ENCODE data around the gene DNAH10.
"Not testable (repeated sequence)": the region's sequence is repeated elsewhere in the genome, so short reads cannot be mapped to it uniquely, and the experiment has no call there.

The DNAH10 gene

GRCh38 chr12:123942911-123943648, 181.0 kb downstream of the DNAH10 start:
- Histone ChIP-seq H3K4me1 (ENCODE audit: insufficient read depth, low read length) (peaks cover 15% of the 10 kb centered on the region), H3K27me3 (ENCODE audit: insufficient read depth, low read length) (no peaks in the 10 kb centered on the region), H2AFZ (ENCODE audit: low read depth, low read length) (no peak overlapping the region), H3K9me3 (ENCODE audit: low read length) (peaks cover 12% of the 10 kb centered on the region), H3K4me3 (ENCODE audit: low read length) (no peak overlapping the region), H3K36me3 (ENCODE audit: insufficient read depth, low read length) (peaks cover 43% of the 10 kb centered on the region)

- no peak overlapping the region for H3K4me3 ChIP-seq (ENCODE audit: low read length)
- H3K36me3 ChIP-seq (ENCODE audit: insufficient read depth, low read length) = peaks cover 43% of the 10 kb centered on the region
- peaks cover 19% of the 10 kb centered on the region for H3K4me1 ChIP-seq (ENCODE audit: insufficient read depth, low read length)
- H3K27me3 ChIP-seq (ENCODE audit: insufficient read depth, low read length) = no peaks in the 10 kb centered on the region
- peaks cover 12% of the 10 kb centered on the region for H3K9me3 ChIP-seq (ENCODE audit: low read length)
- H2AFZ ChIP-seq (ENCODE audit: low read depth, low read length) = no peak overlapping the region
These were observed 181.7 kb downstream of the DNAH10 start for GRCh38 chr12:123943816-123944215.

DNA sequence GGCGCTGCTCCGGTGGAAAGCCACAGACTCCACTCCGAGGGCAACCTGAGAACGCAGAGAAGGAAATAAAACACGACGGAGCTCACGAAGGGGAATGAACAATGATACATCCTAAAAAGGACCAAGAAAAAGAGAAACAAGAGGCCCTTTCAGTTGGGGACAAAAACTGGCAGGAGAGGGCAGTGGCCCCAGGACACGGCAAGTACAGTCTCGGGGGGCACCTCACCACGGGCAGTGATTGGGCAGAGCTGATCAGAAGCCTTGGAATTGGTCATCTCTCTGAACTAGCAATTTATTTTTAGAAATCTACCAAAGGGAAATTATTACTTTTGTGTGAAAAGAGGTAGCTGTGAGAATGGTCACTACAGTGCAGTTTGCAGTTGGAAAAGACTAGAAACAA, 182.6 kb downstream of the DNAH10 start:
- no peak overlapping the region for H2AFZ ChIP-seq (ENCODE audit: low read depth, low read length)
- H3K27me3 ChIP-seq (ENCODE audit: insufficient read depth, low read length) = no peaks in the 10 kb centered on the region
- peaks cover 40% of the 10 kb centered on the region for H3K36me3 ChIP-seq (ENCODE audit: insufficient read depth, low read length)
- no peak overlapping the region for H3K4me3 ChIP-seq (ENCODE audit: low read length)
- peaks cover 26% of the 10 kb centered on the region for H3K4me1 ChIP-seq (ENCODE audit: insufficient read depth, low read length)
- H3K9me3 ChIP-seq (ENCODE audit: low read length) = peaks cover 12% of the 10 kb centered on the region

DNA sequence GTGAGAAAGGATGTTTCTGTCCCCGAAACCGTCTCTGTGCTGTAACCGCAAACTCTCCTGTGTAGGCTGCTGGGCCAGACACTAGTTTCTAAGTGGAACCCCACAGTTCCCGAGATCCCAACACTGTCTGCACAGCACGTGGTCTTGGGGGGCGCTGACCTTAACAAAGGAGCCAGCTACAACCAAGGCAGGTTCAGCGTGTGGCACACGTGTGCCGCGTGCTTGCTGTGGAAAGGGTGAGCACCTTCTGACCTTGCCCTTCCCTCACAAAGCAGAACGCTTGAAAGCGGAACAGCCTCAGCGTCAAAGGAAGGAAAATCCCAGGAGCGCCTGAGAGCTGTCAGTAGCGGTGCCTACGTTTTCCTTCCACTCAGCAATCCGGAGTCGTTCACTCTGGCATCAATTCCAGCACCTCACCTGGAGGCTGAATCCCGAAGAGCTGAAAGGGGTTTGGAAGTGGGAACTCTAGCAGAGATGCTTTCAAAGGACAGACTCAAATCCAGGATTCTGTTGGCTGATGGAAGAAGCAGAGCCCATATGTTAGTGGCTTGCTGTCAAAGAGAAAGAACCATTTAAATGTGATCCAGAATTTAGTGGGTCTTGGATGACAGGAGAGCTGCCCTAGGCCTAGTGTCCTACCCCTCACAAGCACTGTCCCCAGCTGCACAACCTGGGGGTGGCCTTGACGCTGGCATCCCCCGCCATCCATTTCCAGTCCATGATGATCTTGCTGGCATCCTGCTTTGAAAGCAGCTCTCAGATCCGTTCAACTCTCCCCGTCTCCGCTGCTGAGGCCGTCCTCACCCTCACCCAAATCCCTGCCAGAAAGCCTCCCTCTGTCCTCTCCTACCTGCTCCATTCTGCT, 183.4 kb downstream of the DNAH10 start:
- H3K27me3 ChIP-seq (ENCODE audit: insufficient read depth, low read length) = no peaks in the 10 kb centered on the region
- peaks cover 33% of the 10 kb centered on the region for H3K36me3 ChIP-seq (ENCODE audit: insufficient read depth, low read length)
- H2AFZ ChIP-seq (ENCODE audit: low read depth, low read length) = no peak overlapping the region
- no peak overlapping the region for H3K4me3 ChIP-seq (ENCODE audit: low read length)
- H3K9me3 ChIP-seq (ENCODE audit: low read length) = peaks cover 12% of the 10 kb centered on the region
- peaks cover 35% of the 10 kb centered on the region for H3K4me1 ChIP-seq (ENCODE audit: insufficient read depth, low read length)

GRCh38 chr12:123946152-123946515, 184.0 kb downstream of the DNAH10 start:
- Histone ChIP-seq H3K36me3 (ENCODE audit: insufficient read depth, low read length) (peaks cover 30% of the 10 kb centered on the region), H3K4me1 (ENCODE audit: insufficient read depth, low read length) (peaks cover 40% of the 10 kb centered on the region), H3K27me3 (ENCODE audit: insufficient read depth, low read length) (no peaks in the 10 kb centered on the region), H3K9me3 (ENCODE audit: low read length) (peaks cover 12% of the 10 kb centered on the region), H2AFZ (ENCODE audit: low read depth, low read length) (no peak overlapping the region), H3K4me3 (ENCODE audit: low read length) (no peak overlapping the region)

DNA sequence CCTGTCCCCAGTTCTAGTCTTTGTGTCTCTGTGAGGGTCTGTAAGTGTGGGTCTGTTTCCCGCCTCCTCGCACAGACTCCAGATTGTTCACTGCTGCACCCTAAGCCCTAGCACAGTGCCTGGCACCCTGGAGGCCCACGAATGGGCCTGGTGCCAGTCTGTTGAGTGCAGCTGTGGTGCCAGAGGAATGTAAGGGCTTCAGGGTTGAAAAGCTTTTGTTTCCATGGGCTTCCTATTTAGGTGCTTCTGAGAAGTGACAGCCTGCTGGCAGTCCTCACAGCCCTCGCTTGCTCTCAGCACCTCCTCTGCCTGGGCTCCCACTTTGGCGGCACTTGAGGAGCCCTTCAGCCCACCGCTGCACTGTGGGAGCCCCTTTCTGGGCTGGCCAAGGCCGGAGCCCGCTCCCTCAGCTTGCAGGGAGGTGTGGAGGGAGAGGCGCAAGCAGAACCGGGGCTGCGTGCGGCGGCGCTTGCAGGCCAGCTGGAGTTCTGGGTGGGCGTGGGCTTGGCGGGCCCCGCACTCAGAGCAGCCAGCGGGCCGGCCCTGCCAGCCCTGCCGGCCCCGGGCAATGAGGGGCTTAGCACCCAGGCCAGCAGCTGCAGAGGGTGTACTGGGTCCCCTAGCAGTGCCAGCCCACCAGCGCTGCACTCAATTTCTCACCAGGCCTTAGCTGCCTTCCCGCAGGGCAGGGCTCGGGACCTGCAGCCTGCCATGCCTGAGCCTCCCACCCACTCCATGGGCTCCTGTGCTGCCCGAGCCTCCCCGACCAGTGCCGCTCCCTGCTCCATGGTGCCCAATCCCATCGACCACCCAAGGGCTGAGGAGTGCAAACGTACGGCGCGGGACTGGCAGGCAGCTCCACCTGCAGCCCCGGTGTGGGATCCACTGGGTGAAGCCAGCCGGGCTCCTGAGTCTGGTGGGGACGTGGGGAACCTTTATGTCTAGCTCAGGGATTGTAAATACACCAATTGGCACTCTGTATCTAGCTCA, 184.7 kb downstream of the DNAH10 start:
- H3K4me3 ChIP-seq (ENCODE audit: low read length); H3K9me3 ChIP-seq (ENCODE audit: low read length); H2AFZ ChIP-seq (ENCODE audit: low read depth, low read length); H3K27me3 ChIP-seq (ENCODE audit: insufficient read depth, low read length): not testable (repeated sequence)
- Histone ChIP-seq H3K4me1 (ENCODE audit: insufficient read depth, low read length) (peaks cover 46% of the 10 kb centered on the region), H3K36me3 (ENCODE audit: insufficient read depth, low read length) (peaks cover 24% of the 10 kb centered on the region)

DNA sequence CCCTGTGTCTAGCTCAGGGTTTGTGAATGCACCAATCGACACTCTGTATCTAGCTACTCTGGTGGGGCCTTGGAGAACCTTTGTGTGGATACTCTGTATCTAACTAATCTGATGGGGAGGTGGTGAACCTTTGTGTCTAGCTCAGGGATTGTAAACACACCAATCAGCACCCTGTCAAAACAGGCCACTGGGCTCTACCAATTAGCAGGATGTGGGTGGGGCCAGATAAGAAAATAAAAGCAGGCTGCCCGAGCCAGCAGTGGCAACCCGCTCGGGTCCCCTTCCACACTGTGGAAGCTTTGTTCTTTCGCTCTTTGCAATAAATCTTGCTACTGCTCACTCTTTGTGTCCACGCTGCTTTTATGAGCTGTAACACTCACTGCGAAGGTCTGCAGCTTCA, 185.4 kb downstream of the DNAH10 start:
- not testable (repeated sequence) for H3K9me3 ChIP-seq (ENCODE audit: low read length); H2AFZ ChIP-seq (ENCODE audit: low read depth, low read length); H3K27me3 ChIP-seq (ENCODE audit: insufficient read depth, low read length); H3K4me3 ChIP-seq (ENCODE audit: low read length)
- Histone ChIP-seq H3K36me3 (ENCODE audit: insufficient read depth, low read length) (peaks cover 16% of the 10 kb centered on the region), H3K4me1 (ENCODE audit: insufficient read depth, low read length) (peaks cover 51% of the 10 kb centered on the region)

- Histone ChIP-seq H3K9me3 (ENCODE audit: low read length) (no peaks in the 10 kb centered on the region), H3K4me3 (ENCODE audit: low read length) (no peak overlapping the region), H3K36me3 (ENCODE audit: insufficient read depth, low read length) (peaks cover 13% of the 10 kb centered on the region), H3K27me3 (ENCODE audit: insufficient read depth, low read length) (no peaks in the 10 kb centered on the region), H3K4me1 (ENCODE audit: insufficient read depth, low read length) (peaks cover 51% of the 10 kb centered on the region), H2AFZ (ENCODE audit: low read depth, low read length) (no peak overlapping the region)
These were observed 186.3 kb downstream of the DNAH10 start for GRCh38 chr12:123948401-123948795.

GRCh38 chr12:123948796-123949769, 187.0 kb downstream of the DNAH10 start:
- no peaks in the 10 kb centered on the region for H3K27me3 ChIP-seq (ENCODE audit: insufficient read depth, low read length)
- no peak overlapping the region for H3K4me3 ChIP-seq (ENCODE audit: low read length)
- peaks cover 51% of the 10 kb centered on the region for H3K4me1 ChIP-seq (ENCODE audit: insufficient read depth, low read length)
- peaks cover 13% of the 10 kb centered on the region for H3K36me3 ChIP-seq (ENCODE audit: insufficient read depth, low read length)
- no peaks in the 10 kb centered on the region for H3K9me3 ChIP-seq (ENCODE audit: low read length)
- no peak overlapping the region for H2AFZ ChIP-seq (ENCODE audit: low read depth, low read length)

GRCh38 chr12:123949770-123950165, 187.7 kb downstream of the DNAH10 start:
- Histone ChIP-seq H3K4me3 (ENCODE audit: low read length) (no peak overlapping the region), H3K4me1 (ENCODE audit: insufficient read depth, low read length) (peaks cover 47% of the 10 kb centered on the region), H3K27me3 (ENCODE audit: insufficient read depth, low read length) (no peaks in the 10 kb centered on the region), H3K9me3 (ENCODE audit: low read length) (no peaks in the 10 kb centered on the region), H3K36me3 (ENCODE audit: insufficient read depth, low read length) (peaks cover 7% of the 10 kb centered on the region), H2AFZ (ENCODE audit: low read depth, low read length) (no peak overlapping the region)

DNA sequence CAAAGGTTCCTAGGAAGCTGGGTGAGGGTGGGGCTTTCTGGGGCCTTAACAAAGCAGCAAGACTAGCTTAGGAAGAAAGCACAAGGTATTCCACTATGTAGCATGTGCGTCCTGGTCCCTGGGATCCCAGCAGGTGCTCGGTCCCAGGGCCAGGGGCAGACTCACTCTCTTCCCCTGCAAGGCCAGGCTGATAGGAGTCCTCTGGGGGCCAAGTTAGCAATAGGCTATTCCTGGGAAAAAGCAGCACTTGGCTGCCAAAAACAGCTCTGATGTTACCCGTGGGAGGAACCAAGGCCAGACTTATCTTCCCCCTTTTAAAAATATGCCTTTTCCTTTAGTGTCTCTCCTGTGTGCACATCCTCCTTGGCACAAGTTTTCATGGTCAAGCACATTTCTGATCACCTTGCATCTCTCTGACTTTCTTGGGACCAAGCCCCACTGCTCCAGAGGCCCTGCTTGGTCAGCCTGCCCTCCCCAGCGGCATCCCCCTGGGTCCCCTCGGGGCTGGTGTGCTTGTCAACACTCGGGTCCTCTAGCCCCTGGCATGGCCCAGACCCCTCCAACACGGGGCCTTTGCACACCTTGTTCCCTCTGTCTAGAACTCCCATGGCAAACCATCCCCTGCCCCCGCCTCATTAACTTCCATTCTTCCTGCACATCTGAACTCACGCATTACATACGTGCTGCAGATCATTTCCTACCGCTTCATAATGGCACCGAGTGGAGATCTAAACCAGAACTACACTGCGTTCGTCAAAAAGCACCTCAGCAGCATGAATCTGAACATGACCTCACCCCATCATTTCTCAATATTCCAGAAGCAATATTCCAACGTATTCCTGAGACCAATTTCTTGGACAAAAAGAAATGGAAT, 188.6 kb downstream of the DNAH10 start:
- H3K27me3 ChIP-seq (ENCODE audit: insufficient read depth, low read length) = no peaks in the 10 kb centered on the region
- H3K4me1 ChIP-seq (ENCODE audit: insufficient read depth, low read length) = peaks cover 42% of the 10 kb centered on the region
- H2AFZ ChIP-seq (ENCODE audit: low read depth, low read length) = no peak overlapping the region
- H3K36me3 ChIP-seq (ENCODE audit: insufficient read depth, low read length) = no peaks in the 10 kb centered on the region
- H3K9me3 ChIP-seq (ENCODE audit: low read length) = no peaks in the 10 kb centered on the region
- H3K4me3 ChIP-seq (ENCODE audit: low read length) = no peak overlapping the region

All from neuron (in vitro differentiated cells).